GM20000 (cell line): Measurements from ENCODE around the gene EDAR.

Source experiments
- DNase-seq: peaks from one replicate; pipeline ENCODE4 v3.0.0; 2012; ENCODE audit warnings: low spot score
- CTCF ChIP-seq: IDR thresholded peaks from 2 replicates; pipeline ENCODE4 v1.5.1; 2012; ENCODE audit warnings: mild to moderate bottlenecking, control low read depth; ENCODE audit errors: extremely low read depth, missing control alignments

Gene EDAR

GRCh38 chr2:108911807-108912628 lies 77.0 kb downstream of the EDAR start:
- no peak for DNase-seq
- no peak for TF ChIP-seq CTCF

GRCh38 chr2:108911401-108911800 lies 77.6 kb downstream of the EDAR start:
- DNase-seq: no peak
- no peak for TF ChIP-seq CTCF

- DNase-seq: no peak
- no peak for TF ChIP-seq CTCF
Measured at GRCh38 chr2:108910541-108911396, 78.3 kb downstream of the EDAR start.

- TF ChIP-seq CTCF: no peak
- DNase-seq: no peak
Measured at GRCh38 chr2:108910011-108910431, 79.0 kb downstream of the EDAR start.

GRCh38 chr2:108909275-108909823 lies 79.7 kb downstream of the EDAR start:
- DNase-seq: no peak
- no peak for TF ChIP-seq CTCF

GRCh38 chr2:108908713-108909070 lies 80.3 kb downstream of the EDAR start:
- no peak for TF ChIP-seq CTCF
- no peak for DNase-seq
